ENCODE measurements around the gene RAMP3. TPM values are rescaled to one million over a fixed set of nuclear protein-coding genes. Genes with fewer than 3 reads are reported as not detected.

The RAMP3 gene
- total and polyA plus RNA-seq, 9 of the 15 experiments (the other 6 are each of a cell fraction or from before 2014, with no cell fraction given) = not detected

DNA sequence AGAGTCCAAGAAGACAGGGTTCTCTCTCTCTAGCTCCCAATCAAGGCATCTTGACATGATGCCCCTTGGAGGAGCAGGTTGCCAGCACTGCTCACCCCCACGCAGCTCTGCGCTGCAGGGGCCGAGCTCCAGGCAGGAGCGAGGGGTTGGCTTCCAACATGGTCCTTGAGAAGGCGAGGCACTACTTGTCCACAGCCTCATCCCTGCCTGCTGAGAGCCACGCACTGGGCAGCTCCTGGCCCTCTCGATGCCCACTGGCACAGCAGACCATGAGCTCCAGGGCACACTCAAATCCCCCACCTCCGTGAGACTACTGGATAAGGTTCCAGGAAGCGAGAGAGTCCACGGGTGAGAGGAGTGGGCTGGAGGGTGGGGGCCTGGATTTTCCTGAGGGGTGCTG lies 31.1 kb downstream of the RAMP3 start (continued):
- TF ChIP-seq, protein P1, sequence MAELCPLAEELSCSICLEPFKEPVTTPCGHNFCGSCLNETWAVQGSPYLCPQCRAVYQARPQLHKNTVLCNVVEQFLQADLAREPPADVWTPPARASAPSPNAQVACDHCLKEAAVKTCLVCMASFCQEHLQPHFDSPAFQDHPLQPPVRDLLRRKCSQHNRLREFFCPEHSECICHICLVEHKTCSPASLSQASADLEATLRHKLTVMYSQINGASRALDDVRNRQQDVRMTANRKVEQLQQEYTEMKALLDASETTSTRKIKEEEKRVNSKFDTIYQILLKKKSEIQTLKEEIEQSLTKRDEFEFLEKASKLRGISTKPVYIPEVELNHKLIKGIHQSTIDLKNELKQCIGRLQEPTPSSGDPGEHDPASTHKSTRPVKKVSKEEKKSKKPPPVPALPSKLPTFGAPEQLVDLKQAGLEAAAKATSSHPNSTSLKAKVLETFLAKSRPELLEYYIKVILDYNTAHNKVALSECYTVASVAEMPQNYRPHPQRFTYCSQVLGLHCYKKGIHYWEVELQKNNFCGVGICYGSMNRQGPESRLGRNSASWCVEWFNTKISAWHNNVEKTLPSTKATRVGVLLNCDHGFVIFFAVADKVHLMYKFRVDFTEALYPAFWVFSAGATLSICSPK (IDR thresholded peaks at IDR 0.05; ENCODE audit: borderline replicate concordance) = no peak
- no peak for TF ChIP-seq SUPT5H (IDR thresholded peaks at IDR 0.05)

DNA sequence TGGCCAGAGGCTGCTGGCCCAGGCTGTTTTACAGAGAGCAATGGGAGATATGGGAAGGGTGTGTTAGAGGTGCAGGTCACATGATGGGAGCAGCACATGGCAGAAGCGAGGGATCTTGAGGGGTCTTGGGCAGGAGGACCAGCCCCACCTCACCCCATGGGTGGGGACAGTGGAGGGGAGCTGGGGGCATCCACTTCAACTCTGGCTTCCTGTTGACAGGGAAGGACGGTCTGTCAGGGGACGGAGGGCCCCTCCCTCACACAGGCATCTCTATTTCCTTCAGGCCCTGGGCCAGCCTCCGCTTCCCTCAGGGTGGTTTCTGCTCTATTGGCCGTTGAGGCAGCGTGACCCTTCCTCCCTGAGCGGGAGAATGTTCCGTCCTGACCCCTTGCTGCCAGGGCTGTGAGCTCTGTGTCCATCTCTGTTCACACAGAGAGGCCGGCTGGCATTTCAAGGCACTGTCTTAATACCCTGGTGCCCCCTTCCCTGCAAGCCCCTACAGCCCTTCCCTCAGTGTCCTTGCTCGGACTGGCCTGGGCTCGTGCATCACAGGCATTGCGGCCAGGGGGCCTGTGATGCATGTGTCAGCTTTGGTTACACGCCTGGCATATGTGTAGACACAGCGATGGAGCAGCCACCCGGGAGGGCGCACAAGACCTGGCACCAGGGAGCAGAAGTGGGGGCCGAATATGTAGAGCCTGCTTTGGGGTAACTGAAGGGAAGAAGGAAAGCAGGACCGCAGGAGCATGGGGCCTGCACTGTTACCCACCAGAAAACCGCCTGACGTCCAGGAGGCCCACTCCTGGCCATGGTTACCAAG lies 31.8 kb downstream of the RAMP3 start:
- Histone ChIP-seq H4K20me1 (replicated peaks; ENCODE audit: control insufficient read depth, insufficient read depth, low read length) (peaks cover 5% of the 10 kb centered on the region; the same call in 1 of the 2 replicates), H3K9me1 (ENCODE audit: control insufficient read depth, insufficient read depth, low read length) (no peaks in the 10 kb centered on the region), H3K4me1 (replicated peaks in 1 of 2; ENCODE audit: control insufficient read depth in 2 of 2, insufficient read depth in 2 of 2, low read length in 2 of 2) (0 out of 5 replicates have a peak, but pooled peaks cover 0 to 3% of the 10 kb centered on the region in 2 experiments), H3K9me3 (replicated peaks; ENCODE audit: control insufficient read depth, insufficient read depth, low read depth, low read length) (no peaks in the 10 kb centered on the region), H3K79me2 (ENCODE audit: control insufficient read depth, insufficient read depth, low read length) (no peaks in the 10 kb centered on the region), H3K27ac (ENCODE audit: extremely low read depth, low read depth, low read length) (no peak overlapping the region), H3K9ac (ENCODE audit: insufficient read depth in 1 of 2, low read depth in 2 of 2, low read length in 2 of 2) (no peak overlapping the region), H2AFZ (ENCODE audit: low read depth, low read length) (no peak overlapping the region), H3K36me3 (ENCODE audit: control insufficient read depth, insufficient read depth, low read length) (no peaks in the 10 kb centered on the region), H3K27me3 (ENCODE audit: control insufficient read depth in 2 of 2, insufficient read depth in 2 of 2, low read length in 2 of 2) (peaks cover 19 to 71% of the 10 kb centered on the region in 2 experiments), H3K4me3 (no peak overlapping the region), H3K4me2 (ENCODE audit: insufficient read depth, low read length) (no peak overlapping the region)
- no peak for ATAC-seq
- TF ChIP-seq RNF2 (IDR thresholded peaks at IDR 0.05) (no peak), ATF7 (IDR thresholded peaks at IDR 0.05) (no peak), NFRKB (IDR thresholded peaks at IDR 0.05; ENCODE audit: low read depth) (no peak), ZNF699 (CRISPR knock-in tag; IDR thresholded peaks at IDR 0.05; ENCODE audit: insufficient replicate concordance) (no peak), NR3C1 (CRISPR knock-in tag; IDR thresholded peaks at IDR 0.05) (no peak), BMI1 (IDR thresholded peaks at IDR 0.05; ENCODE audit: low read length) (no peak)
- TF ChIP-seq, protein P2, sequence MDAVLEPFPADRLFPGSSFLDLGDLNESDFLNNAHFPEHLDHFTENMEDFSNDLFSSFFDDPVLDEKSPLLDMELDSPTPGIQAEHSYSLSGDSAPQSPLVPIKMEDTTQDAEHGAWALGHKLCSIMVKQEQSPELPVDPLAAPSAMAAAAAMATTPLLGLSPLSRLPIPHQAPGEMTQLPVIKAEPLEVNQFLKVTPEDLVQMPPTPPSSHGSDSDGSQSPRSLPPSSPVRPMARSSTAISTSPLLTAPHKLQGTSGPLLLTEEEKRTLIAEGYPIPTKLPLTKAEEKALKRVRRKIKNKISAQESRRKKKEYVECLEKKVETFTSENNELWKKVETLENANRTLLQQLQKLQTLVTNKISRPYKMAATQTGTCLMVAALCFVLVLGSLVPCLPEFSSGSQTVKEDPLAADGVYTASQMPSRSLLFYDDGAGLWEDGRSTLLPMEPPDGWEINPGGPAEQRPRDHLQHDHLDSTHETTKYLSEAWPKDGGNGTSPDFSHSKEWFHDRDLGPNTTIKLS (IDR thresholded peaks at IDR 0.05; ENCODE audit: borderline replicate concordance, low read depth) = no peak
- TF ChIP-seq, protein P3, sequence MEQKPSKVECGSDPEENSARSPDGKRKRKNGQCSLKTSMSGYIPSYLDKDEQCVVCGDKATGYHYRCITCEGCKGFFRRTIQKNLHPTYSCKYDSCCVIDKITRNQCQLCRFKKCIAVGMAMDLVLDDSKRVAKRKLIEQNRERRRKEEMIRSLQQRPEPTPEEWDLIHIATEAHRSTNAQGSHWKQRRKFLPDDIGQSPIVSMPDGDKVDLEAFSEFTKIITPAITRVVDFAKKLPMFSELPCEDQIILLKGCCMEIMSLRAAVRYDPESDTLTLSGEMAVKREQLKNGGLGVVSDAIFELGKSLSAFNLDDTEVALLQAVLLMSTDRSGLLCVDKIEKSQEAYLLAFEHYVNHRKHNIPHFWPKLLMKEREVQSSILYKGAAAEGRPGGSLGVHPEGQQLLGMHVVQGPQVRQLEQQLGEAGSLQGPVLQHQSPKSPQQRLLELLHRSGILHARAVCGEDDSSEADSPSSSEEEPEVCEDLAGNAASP (IDR thresholded peaks at IDR 0.05) = no peak
- TF ChIP-seq, protein P4, sequence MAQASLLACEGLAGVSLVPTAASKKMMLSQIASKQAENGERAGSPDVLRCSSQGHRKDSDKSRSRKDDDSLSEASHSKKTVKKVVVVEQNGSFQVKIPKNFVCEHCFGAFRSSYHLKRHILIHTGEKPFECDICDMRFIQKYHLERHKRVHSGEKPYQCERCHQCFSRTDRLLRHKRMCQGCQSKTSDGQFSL (CRISPR knock-in tag; IDR thresholded peaks at IDR 0.05) = no peak
- TF ChIP-seq, protein P4 (tag; IDR thresholded peaks at IDR 0.05) = no peak
- TF ChIP-seq, protein P5, sequence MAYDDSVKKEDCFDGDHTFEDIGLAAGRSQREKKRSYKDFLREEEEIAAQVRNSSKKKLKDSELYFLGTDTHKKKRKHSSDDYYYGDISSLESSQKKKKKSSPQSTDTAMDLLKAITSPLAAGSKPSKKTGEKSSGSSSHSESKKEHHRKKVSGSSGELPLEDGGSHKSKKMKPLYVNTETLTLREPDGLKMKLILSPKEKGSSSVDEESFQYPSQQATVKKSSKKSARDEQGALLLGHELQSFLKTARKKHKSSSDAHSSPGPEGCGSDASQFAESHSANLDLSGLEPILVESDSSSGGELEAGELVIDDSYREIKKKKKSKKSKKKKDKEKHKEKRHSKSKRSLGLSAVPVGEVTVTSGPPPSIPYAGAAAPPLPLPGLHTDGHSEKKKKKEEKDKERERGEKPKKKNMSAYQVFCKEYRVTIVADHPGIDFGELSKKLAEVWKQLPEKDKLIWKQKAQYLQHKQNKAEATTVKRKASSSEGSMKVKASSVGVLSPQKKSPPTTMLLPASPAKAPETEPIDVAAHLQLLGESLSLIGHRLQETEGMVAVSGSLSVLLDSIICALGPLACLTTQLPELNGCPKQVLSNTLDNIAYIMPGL (CRISPR knock-in tag; IDR thresholded peaks at IDR 0.05) = no peak
- in situ Hi-C loops (cut with MboI) (no loop called here), intact Hi-C loops (cut with micrococcal nuclease) (no loop called here)
- no peak for DNase-seq (ENCODE audit: extremely low read depth in 1 of 4, low spot score in 3 of 4)
- no TSS peak for BruUV-seq (replicated peaks)
- WGBS (ENCODE audit: insufficient coverage, low coverage, missing lambda C conversion rate) = 2% methylated on average over 19 of the region's 20 CpGs
- POLR2A ChIA-PET = interaction anchor here (1.3 kb wide), 1 partner anchor 17 kb away, joined by 4 read pairs; no protein-coding TSS in a partner anchor
- no peak for FAIRE-seq
- CTCF ChIA-PET (ENCODE audit: low intra/inter-chr PET ratio) = no interaction called here
